Measurements from ENCODE around the gene CLEC16A.

The CLEC16A gene

DNA sequence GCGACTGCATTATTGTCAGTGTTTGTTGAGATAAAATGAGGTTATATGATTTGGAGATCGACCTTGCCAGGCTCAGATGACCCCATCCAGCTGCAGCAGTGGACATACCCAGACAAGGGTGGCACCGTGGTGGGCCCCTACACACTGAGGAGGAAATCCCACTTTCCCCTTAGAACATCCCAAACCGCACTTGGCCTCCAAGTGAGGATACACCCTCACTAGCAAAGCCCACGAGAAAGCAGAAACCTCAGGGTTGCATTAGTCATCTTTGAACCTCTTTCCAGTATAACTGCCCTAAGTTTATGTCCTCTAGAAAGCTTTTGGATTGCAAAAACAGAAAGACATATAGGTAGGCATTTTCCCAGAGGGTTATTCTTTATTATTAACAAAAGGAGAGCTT is 101.5 kb downstream of the CLEC16A start:
- DNase-seq, result no peak

DNA sequence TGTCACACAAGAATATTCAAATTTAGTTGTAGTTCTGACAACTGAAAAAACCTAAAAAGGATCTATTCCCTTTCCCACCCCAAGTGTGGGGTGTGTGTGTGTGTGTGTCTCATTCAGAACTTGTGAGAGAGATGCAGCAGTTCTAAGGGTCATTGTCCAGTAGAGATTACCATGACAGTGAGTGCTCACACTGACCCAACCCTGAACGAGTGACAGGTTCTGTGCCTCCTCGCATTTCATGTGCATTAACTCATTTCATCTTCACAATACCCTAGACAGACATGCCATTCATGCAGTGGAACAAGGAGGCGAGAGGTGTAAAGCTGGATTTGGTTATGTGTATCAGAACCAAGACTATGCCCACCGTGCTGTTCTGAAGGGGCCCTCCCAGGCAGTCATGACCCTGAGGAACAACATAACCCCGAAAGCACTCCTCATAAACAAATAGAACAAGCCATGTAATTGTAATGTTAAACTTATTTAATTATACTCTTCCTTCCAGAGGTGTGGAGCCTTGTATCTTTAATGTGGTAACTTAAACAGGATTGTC is 102.1 kb downstream of the CLEC16A start:
- no peak for DNase-seq

DNA sequence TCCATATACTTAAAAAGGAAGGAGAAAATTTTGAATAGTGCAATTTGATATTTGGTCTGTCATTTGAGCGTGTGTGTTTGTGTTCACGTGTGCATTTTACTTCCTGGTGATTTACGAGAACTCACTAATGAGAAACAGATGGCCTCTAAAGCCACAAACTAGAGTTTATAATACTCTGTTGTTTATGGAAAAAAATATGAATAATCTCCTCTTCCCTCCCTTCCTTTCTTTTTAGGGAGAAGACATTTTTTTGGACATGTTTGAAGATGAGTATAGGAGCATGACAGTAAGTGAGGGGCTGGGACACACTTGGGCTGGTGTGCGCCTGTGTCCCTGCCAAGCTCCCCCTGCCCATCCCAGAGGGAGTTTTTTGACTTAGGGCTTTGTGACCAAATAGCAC is 102.7 kb downstream of the CLEC16A start:
- peak in 1 of 2 experiments; percentile 22 for DNase-seq

DNA sequence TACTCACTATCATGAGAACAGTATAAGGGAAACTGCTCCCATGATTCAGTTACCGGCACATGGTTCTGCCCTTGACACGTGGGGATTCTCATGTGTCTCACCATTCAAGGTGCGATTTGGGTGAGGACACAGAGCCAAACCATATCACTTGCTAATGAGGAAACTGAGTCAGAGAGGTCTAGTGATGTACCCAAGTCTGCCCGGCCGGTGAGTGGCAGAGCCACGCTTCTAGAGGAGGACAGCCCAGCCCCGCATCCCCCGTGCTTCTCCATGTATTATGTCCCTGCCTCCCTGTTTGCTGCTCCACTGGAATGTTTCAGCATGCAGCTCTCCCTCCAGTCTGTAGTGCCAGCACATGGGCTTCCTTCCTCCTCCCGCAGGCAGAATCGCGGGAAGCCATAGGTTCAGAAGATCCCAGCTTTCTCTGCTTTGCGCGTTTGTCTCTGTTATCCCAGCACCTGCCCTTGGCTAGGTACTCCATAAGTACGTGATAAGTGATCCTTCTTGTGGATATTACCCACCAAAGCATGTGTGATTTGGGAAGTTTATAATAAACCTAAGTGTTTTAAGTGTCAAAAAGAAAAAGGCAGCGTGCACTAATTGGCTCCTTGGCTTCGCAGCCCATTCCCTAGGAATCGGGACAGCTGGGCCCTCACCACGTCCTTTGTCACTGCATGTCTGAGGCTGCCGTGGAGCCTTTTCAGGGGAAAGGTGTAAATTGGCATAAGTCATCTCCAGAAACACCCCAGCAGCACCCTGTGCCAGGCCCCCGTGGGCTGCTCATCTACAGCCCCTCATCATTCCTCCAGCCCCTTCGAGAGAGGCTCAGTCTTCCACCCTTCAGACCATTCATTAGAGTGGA is 103.8 kb downstream of the CLEC16A start:
- no peak for DNase-seq

DNA sequence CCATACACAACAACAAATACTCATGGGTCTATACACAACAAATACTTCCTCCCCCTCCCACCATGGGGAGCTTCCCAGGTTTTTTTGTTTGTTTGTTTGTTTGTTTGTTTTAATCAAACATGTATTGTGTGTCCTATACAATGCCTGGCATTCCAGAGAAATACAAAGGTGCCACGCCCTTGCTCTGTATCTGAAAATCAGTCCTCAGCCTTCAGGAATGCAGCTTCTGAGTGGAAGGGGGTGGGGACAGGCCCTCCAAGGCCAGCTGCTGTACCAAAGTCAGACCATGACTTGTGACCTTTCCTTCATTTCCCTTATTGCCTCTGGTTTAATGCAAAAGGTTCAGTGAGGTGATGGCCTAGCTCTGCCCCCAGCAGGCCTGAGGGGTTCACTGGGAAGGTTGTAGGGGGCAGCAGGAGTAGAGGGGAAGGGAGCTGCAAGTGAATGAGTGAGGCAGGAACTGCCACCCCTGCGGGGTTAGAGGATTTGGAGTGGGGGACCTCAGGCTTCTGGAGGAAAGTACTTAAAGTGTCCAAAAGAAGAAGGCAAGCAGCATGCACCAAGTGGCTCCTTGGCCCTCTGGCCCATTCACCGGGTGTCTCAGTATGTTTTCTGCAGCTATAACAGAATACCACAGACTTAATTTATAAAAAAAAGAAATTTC is 105.2 kb downstream of the CLEC16A start:
- DNase-seq, result no peak

DNA sequence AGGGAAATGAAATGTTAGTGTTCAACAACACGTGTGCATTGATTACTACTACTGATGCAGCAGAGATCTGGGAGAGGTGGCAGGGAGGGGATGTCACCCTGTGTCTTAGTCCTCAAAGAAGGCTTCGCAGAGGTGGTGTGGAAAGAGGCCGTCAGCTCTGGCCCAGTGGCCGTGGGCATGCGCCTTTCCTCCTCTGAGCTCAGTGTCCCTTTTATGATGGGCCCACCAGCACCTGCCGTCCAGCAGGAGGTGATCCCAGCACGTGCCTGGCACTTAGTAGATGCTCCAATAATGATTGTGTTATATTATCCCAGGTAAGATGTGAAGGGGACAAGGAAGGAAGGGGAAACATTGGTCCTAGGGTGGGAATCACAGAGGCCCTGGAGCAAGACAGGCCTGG is 106.2 kb downstream of the CLEC16A start:
- DNase-seq, result no peak

DNA sequence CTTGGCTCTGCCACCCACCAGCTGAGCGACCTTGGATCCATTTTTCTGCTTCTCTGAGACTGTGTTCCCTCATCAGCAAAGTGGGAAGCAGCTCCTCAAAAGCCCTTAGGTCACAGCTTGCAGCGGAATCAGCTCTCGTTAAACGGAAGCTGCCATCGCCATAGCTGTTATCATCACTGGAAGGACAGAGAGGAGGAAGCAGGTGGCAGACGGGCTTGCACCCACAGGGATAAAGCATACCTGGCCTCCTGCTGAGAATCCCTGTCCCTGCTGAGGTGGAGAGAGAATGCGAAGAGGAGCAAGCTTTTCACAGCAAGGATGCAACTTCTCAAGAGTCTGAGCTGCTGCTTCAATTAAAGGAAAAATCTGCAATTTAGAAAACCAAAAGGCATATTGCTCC is 106.6 kb downstream of the CLEC16A start:
- DNase-seq, result no peak

DNA sequence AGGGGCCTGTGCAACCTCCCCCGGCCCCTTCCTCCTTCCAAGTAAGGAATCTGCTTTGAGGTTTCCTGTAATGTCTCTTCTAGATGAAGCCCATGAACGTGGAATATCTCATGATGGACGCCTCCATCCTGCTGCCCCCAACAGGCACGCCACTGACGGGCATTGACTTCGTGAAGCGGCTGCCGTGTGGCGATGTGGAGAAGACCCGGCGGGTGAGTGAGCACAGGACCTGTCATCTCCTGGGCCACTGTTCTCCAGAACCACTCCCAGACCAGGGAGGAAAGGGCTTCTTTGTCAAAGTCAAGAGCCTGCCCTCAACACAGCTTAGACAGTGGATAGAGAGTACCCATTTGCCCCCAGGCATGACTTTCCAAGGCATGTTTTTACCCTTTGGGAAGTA is 107.1 kb downstream of the CLEC16A start:
- DNase-seq, result no peak

DNA sequence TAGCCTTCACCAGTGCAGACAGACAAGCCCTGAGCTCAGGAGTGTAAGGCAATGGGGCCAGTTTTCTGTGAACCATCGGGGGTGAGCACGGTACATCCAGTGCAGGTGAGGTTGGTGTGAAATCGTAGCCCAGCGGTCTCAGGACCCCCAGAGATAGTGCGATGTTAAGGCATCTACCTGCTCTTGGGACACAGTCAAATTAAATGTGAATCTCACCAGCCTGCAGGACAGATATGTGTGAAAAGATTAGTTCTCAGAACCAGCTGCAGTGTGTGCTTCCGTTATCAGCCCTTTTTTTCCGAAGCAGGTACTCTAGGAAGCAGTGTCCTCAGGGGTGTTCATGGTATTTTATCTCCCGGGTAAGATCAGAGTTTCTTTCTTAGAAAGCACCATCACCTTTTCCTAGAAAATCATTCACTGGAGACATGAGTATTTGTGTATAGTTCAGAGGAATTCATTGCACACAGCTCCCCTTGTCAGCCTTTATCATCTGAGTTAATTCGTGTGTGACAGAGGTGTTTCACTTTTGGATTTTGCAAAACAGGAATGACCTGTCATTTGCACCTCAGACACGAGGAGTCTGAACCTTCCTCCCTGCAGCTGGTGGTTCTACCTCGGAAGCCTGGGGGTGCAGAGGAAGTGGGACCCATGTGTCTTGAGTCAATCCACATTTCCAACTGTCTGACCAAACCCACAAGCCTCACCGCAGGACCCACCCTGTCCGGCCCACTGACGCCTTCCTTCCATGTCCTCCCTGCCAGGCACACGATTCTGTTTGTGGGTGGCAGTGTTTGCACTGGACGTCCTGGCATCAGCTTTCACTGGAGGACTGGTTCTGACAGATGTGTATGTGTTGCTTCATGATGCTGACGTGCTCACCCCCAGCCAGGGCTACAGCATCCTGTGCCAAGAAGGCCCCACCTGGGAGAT is 107.8 kb downstream of the CLEC16A start:
- DNase-seq, result no peak

DNA sequence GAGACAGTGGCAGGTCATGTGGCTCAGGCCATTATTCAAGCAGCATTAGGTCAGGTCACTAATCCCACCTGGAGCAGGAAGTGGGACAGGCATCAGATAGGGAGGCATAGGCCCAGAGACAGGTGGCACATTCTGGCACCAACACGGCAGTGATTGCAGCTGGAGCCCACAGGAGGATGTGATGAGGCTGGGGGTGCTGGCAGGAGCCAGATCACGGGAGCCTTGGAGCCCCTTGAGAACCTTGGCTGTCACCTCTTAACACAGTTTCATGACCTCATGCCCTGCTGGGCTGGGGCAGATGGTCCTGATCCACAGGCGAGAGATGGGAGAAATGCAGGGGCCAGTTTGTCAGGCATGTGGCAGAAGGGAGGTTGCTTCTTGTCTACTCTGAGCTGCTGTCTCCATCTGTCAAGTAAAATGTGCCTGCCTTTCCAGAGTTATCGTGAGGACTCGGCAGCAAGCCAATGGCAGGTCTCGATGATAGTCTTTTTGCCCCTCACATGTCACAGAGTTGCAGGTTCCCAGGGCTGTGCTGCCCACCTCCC is 109.6 kb downstream of the CLEC16A start:
- DNase-seq, result peak; percentile 28 to 78

DNA sequence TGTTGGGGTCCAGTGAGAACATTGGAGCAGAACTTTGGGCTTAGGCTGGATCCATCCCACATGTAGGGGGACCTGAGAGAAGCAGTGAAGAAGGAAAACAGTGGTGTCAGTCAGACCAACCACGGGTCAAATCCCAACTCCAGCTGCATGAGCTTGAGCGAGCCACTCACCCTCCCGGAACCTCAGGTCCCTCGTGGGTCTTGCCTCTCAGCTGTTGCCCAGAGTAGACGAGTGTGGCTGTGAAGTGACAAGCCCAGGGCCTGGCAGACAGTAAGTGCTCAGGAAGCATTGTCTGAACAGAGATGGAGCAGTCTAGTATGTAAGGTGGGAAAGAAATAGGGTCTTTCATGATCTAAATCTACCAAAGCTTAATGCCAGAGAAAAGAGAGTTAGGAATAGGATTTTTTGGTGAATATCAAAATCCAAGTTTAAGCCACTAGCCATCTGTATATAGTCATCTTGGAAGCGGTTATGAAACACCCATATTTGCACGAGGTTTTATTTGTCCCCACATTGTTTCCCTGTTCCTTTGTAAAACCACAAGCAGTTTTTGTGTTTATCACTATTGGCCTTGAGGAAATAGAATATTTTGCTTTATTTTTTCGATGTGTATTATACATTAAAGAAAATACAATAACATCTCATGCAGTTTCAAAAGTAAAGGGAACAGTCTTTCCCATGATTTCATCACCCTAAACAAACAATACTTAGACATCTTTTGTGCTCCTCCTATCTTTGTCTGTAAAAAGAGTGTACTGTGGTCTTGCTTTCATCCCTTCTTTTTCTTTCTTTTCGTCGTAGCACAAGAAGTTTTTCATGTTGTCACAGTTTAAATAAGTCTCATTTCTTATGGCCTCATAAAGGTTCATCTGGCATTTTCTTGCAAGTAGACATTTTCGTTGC is 112.0 kb downstream of the CLEC16A start:
- DNase-seq, result no peak

DNA sequence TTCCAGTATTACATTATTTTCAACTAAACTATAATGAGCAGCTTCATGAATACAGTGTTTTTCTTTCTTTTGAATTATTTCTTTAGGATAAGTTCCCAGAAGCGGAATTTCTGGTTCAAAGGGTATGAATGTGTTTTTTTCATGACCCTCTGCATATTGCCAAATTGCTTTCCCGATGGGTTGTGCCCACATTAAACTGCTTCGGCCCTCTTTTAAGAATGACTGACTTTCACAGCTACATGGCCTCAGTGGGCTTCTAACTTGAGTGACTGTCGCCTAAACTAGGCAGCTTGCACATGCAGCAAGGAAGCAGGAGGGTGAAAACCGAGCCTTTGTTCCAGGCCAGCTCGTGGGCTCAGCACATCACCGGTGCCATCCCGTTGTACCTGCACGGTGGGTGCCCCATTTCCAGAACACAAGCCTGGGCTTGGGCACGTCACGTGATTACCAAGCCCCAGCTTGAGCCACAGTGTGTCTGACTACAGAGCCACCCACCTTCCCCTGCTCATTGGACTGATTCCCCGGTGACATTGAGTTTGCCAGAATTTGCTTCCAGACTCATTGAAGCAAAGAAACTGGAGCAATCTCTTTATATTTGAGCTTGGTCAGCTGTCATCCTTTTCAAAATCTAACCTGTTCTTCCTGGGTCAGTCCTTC is 112.8 kb downstream of the CLEC16A start:
- DNase-seq, result peak; percentile 12 to 56

DNA sequence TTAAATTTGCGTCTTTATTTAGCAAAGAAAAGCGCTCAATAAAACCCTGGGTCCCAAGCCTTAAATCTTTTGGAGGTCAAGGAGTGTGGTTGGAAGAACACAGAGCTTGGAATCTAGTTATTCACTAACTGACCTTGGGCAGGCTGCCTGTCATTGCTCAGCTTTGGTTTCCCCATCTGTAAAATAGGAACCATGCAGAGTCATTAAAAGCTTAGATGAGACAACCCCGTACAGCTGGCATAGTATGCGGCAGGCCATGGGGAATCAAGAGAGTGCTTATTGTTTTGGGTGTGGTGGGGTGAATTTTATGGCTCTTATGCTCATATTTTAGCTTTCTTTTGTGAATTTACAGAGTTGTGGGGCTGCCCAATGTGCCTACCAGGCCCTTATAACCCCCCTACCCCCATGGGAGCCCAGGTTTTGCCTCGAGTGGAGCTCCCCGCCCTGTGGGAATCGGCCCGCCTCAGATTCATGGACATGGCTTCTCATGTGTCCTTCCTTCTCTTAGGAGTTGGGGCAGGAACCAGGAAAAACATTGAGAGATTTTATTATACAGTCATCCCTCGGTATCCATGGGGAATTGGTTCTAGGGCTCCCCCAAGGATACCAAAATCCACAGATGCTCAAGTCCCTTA is 113.5 kb downstream of the CLEC16A start:
- peak in 1 of 2 experiments; percentile 38 for DNase-seq

DNA sequence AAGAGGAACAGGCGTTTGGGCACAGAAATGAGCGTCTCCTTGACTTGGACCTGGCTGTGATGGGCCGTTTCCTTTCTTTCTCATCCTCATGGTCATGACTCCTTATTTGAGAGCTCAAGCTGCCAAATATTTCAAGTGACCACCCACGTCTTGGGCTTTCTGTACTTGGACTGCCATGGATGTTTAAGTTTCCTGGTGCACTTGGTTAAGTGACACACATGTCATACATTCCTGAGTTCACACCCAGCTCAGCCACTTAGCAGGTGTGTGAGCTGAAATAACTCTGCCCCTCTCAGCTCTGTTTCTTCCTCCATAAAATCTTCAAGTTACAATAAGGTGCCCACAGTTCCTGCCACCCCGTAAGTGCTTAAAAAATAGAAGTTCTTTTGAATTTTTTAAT is 114.5 kb downstream of the CLEC16A start:
- DNase-seq, result no peak

DNA sequence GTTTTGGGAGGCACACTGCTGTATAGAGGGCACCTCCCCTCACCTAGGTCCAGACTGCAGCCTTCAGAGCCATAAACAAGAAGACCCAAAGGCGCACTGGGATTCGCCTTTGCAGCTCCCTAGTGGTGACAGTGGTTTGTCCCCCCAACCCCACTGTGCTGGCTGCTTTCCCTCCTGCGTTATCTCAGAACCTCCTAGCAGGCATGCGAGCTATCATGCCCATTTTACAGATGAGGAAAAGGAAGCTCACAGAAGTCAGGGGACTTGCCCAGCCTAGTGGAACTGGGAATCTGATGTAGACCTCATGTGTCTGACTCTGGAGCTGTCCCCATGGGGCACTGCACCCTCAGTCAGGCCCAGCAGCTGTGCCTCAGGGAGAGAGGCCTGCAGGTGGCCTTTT is 115.2 kb downstream of the CLEC16A start:
- no peak for DNase-seq

DNA sequence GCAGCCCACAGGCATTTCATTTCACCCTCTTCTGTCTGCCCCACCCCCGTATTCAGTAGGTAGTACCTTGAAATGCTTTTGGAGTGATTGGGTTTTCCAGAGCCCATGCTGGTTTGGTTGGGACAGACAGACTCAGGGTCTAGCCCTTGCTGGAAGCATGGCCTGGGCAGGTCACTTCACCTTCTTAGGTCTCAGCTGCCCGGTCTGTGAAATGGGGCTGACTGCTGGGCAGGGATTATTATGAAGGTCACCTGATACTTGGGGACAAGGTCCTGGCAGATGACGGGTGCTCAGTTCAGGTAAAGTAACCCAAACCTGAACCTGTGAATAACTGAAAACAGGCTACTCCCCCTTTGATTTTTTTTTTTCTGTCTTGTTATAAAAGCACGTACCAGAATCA is 116.0 kb downstream of the CLEC16A start:
- DNase-seq, result no peak

DNA sequence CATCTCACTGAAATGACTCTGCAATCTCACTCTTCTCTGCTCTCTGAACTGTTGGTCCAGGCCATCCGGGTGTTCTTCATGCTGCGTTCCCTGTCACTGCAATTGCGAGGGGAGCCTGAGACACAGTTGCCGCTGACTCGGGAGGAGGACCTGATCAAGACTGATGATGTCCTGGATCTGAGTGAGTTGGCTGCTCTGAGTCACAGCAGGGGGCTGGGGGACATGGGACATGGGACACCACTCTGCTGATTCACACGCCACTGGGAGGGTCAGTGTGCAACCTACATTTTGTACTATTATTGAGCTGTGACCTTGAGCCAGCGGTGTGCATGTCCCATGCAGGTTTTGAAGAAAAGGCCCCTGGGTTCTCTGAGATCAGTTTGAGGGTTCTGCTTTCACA is 116.5 kb downstream of the CLEC16A start:
- DNase-seq, result no peak

DNA sequence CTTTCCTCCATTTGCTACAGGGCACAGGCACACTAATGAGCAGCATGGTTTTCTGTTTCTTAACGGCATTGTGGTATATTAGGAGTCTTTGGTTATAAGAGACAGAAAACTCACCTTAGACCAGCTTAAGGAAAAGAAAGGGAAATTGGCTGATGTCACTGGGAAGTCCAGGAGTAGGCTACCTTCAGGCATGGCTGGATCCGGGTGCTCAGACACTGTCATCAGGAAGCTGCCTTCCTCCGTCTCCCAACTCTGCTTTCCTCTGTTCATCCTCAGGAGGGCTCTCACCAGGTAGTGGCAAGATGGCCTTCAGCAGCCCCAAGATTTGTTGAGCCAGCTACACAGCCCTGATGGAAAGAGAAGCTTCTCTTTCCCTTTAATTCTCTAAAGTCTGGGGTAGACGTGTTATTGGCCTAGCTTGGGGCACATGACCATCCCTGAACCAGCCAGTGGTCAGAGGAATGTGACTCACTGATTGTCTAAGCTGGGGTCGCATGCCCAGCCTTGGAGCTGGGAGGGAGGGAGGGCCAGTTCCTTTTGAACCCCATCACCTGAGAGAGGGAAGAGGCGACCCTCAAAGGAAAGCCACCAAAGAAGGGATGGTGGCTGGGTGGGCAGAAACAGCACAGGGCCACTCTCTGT is 117.4 kb downstream of the CLEC16A start:
- DNase-seq, result no peak

DNA sequence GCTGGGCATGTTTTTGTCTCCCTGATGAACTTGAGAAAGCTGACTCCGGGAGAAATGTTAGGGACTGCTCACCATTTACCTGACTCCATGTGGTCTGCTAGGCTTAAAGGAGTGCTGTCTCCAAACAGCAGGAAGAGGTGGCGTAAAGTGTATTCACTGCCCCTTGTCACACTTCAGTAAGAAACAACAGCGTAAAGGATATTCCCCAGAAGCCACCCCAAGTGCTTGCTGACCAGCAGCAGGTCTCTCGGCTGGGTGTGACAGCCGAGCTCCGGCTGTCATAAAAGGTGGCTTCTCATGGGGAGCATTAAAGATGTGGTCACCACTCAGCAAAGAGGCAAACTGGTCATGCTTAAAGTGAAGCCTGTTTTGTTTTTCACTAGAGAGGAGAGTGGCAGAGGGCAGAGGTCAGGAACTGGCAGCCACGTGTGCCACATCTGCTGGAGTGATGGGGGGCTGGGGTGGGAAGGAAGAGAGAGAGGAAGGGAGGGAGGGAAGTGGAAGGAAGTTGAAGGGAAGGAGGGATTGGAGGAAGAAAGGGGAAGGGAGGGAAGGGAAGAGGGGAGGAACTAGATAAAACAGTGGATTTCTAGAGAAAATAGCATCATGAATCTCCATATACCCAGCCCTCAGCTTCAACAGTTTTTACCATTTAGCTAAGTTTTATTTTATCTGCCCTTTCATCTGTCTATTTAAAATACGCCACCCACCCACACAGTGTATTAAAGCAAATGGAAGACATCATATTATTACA is 119.3 kb downstream of the CLEC16A start:
- DNase-seq, result no peak

Data from NCI-H446 (cell line).